GM21723 (cell line): ENCODE data around the gene POLR1A.
A peak's percentile ranks its signal among the peaks of the same experiment; 100 is the strongest.
"Not testable (repeated sequence)": the region's sequence is repeated elsewhere in the genome, so short reads cannot be mapped to it uniquely, and the experiment has no call there.

ENCODE experiments used
- ATAC-seq: cut with Tn5 transposase; IDR thresholded peaks from one replicate; pipeline ENCODE4 v1.9.1; 2021; ENCODE audit warnings: mild to moderate bottlenecking, moderate library complexity; ENCODE audit not compliant: unreplicated experiment

Gene POLR1A

GRCh38 chr2:85999061-85999831 is 106.4 kb downstream of the POLR1A start:
- peak; percentile 82 for ATAC-seq

GRCh38 chr2:85998071-85998991 is 107.4 kb downstream of the POLR1A start:
- ATAC-seq = no peak

- no peak for ATAC-seq
Measured at GRCh38 chr2:85997017-85997970, 108.4 kb downstream of the POLR1A start.

GRCh38 chr2:85996591-85996990 is 109.1 kb downstream of the POLR1A start:
- no peak for ATAC-seq

- no peak for ATAC-seq
Measured at GRCh38 chr2:85995648-85996529, 109.8 kb downstream of the POLR1A start.

- no peak for ATAC-seq
Measured at GRCh38 chr2:85994897-85995647, 110.6 kb downstream of the POLR1A start.

- ATAC-seq = peak; percentile 14
Measured at GRCh38 chr2:85994421-85994777, 111.3 kb downstream of the POLR1A start.

GRCh38 chr2:85992611-85993010 is 113.1 kb downstream of the POLR1A start:
- ATAC-seq = no peak

GRCh38 chr2:85992053-85992452 is 113.6 kb downstream of the POLR1A start:
- ATAC-seq = not testable (repeated sequence)

- ATAC-seq = no peak
Measured at GRCh38 chr2:85990084-85990483, 115.6 kb downstream of the POLR1A start.

GRCh38 chr2:85989288-85989865 is 116.3 kb downstream of the POLR1A start:
- no peak for ATAC-seq

- ATAC-seq = no peak
Measured at GRCh38 chr2:85988914-85989270, 116.8 kb downstream of the POLR1A start.

- ATAC-seq = no peak
Measured at GRCh38 chr2:85988175-85988913, 117.3 kb downstream of the POLR1A start.

- no peak for ATAC-seq
Measured at GRCh38 chr2:85987266-85988174, 118.2 kb downstream of the POLR1A start.

- no peak for ATAC-seq
Measured at GRCh38 chr2:85986121-85986520, 119.6 kb downstream of the POLR1A start.

GRCh38 chr2:85984788-85985187 is 120.9 kb downstream of the POLR1A start:
- ATAC-seq = no peak

GRCh38 chr2:85983766-85984165 is 121.9 kb downstream of the POLR1A start:
- no peak for ATAC-seq
